GM21786 (cell line): ENCODE results near the gene GGTA1.
A peak's percentile ranks its signal among the peaks of the same experiment; 100 is the strongest.

Experiments
- ATAC-seq: cut with Tn5 transposase; IDR thresholded peaks from one replicate; pipeline ENCODE4 v1.9.1; 2021; ENCODE audit not compliant: unreplicated experiment

GGTA1 gene

GRCh38 chr9:121500165-121500478 is 478 bp upstream of the GGTA1 start:
- no peak for ATAC-seq

GRCh38 chr9:121499177-121499426 is 542 bp downstream of the GGTA1 start:
- no peak for ATAC-seq

GRCh38 chr9:121498487-121499176 is 1.0 kb downstream of the GGTA1 start:
- no peak for ATAC-seq

GRCh38 chr9:121498150-121498486 is 1.5 kb downstream of the GGTA1 start:
- peak; percentile 87 for ATAC-seq

- ATAC-seq, result no peak
These were observed 3.7 kb downstream of the GGTA1 start for GRCh38 chr9:121495976-121496375.

GRCh38 chr9:121494192-121494591 is 5.5 kb downstream of the GGTA1 start:
- ATAC-seq, result no peak

GRCh38 chr9:121491111-121491510 is 8.5 kb downstream of the GGTA1 start:
- no peak for ATAC-seq

- ATAC-seq, result no peak
These were observed 10.3 kb downstream of the GGTA1 start for GRCh38 chr9:121489344-121489743.

- no peak for ATAC-seq
These were observed 13.6 kb downstream of the GGTA1 start for GRCh38 chr9:121486043-121486442.

- no peak for ATAC-seq
These were observed 14.0 kb downstream of the GGTA1 start for GRCh38 chr9:121485623-121486022.

GRCh38 chr9:121484651-121485446 is 14.8 kb downstream of the GGTA1 start:
- ATAC-seq, result no peak

- no peak for ATAC-seq
These were observed 16.1 kb downstream of the GGTA1 start for GRCh38 chr9:121483473-121484031.

- ATAC-seq, result no peak
These were observed 16.6 kb downstream of the GGTA1 start for GRCh38 chr9:121483049-121483448.

- ATAC-seq, result no peak
These were observed 20.6 kb downstream of the GGTA1 start for GRCh38 chr9:121478816-121479676.

- ATAC-seq, result no peak
These were observed 23.5 kb downstream of the GGTA1 start for GRCh38 chr9:121476156-121476555.

GRCh38 chr9:121474231-121474947 is 25.3 kb downstream of the GGTA1 start:
- no peak for ATAC-seq

GRCh38 chr9:121473229-121473628 is 26.4 kb downstream of the GGTA1 start:
- no peak for ATAC-seq

- ATAC-seq, result no peak
These were observed 27.2 kb downstream of the GGTA1 start for GRCh38 chr9:121472446-121472845.

- no peak for ATAC-seq
These were observed 33.5 kb downstream of the GGTA1 start for GRCh38 chr9:121466142-121466541.

- ATAC-seq, result no peak
These were observed 34.7 kb downstream of the GGTA1 start for GRCh38 chr9:121464968-121465367.
